Suprapubic skin (tissue), 4 donors: ENCODE data around the gene EHBP1L1.

ENCODE experiments used
- POLR2A ChIP-seq, 2 donors: fragments of 450-650 bp; IDR thresholded peaks; one replicate each; pipeline ENCODE4 v1.6.1; 2017; ENCODE audit warnings: antibody characterized with exemption in 2 of 2, mild to moderate bottlenecking in 2 of 2, moderate library complexity in 2 of 2
- POLR2AphosphoS5 ChIP-seq, 3 donors: sonication (generic); formaldehyde crosslinking; IDR thresholded peaks; one replicate each; pipeline ENCODE4 v1.6.1; 2017; ENCODE audit warnings: antibody characterized with exemption in 3 of 3
- TF ChIP-seq, protein P1 (sequence below), 2 donors: fragments of 200-600 bp in 1 of 2; fragments of 450-650 bp in 1 of 2; sonication (generic) in 1 of 2; IDR thresholded peaks; one replicate each; pipeline ENCODE4 v1.5.1; 2016 to 2019; ENCODE audit warnings: antibody characterized with exemption in 2 of 2, mild to moderate bottlenecking in 1 of 2, moderate library complexity in 1 of 2

GRCh38 chr11:65574811-65575567 is 864 bp upstream of the EHBP1L1 start:
- TF ChIP-seq, protein P1, sequence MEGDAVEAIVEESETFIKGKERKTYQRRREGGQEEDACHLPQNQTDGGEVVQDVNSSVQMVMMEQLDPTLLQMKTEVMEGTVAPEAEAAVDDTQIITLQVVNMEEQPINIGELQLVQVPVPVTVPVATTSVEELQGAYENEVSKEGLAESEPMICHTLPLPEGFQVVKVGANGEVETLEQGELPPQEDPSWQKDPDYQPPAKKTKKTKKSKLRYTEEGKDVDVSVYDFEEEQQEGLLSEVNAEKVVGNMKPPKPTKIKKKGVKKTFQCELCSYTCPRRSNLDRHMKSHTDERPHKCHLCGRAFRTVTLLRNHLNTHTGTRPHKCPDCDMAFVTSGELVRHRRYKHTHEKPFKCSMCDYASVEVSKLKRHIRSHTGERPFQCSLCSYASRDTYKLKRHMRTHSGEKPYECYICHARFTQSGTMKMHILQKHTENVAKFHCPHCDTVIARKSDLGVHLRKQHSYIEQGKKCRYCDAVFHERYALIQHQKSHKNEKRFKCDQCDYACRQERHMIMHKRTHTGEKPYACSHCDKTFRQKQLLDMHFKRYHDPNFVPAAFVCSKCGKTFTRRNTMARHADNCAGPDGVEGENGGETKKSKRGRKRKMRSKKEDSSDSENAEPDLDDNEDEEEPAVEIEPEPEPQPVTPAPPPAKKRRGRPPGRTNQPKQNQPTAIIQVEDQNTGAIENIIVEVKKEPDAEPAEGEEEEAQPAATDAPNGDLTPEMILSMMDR (IDR thresholded peaks at IDR 0.05) = no peak
- TF ChIP-seq POLR2A (IDR thresholded peaks at IDR 0.05) = no peak
- no peak for TF ChIP-seq POLR2AphosphoS5 (IDR thresholded peaks at IDR 0.05)
